GM12891 (cell line): ENCODE results near the gene SAMD5.

Source experiments
- PAX5 ChIP-seq: IDR thresholded peaks from 2 replicates; pipeline ENCODE4 v1.6.1; 2011; ENCODE audit warnings: low read length, moderate library complexity, mild to moderate bottlenecking; ENCODE audit not compliant: insufficient read depth, severe bottlenecking
- POLR2A ChIP-seq: IDR thresholded peaks from 2 replicates; pipeline ENCODE4 v1.6.1; 2011; ENCODE audit warnings: low read depth, low read length, control low read depth
- POLR2AphosphoS5 ChIP-seq: IDR thresholded peaks from 2 replicates; pipeline ENCODE4 v1.6.1; 2011; ENCODE audit warnings: low read depth, low read length, control low read depth
- SPI1 ChIP-seq: IDR thresholded peaks from 2 replicates; pipeline ENCODE4 v1.6.1; 2011; ENCODE audit warnings: low read depth, low read length, control low read depth
- TAF1 ChIP-seq: IDR thresholded peaks from 2 replicates; pipeline ENCODE4 v1.6.1; 2011; ENCODE audit warnings: low read depth, low read length, control low read depth

- no peak for TF ChIP-seq POLR2A
- TF ChIP-seq SPI1 = no peak
- no peak for TF ChIP-seq TAF1
- no peak for TF ChIP-seq PAX5
- TF ChIP-seq POLR2AphosphoS5 = no peak
Measured at GRCh38 chr6:147553099-147553498, 44.6 kb downstream of the SAMD5 start.
